GM19372 (cell line): ENCODE measurements around the gene MED13.

Source experiments
- ATAC-seq: cut with Tn5 transposase; IDR thresholded peaks from one replicate; pipeline ENCODE4 v1.9.1; 2021; ENCODE audit warnings: mild to moderate bottlenecking, low read depth, moderate library complexity; ENCODE audit not compliant: unreplicated experiment

MED13 gene

DNA sequence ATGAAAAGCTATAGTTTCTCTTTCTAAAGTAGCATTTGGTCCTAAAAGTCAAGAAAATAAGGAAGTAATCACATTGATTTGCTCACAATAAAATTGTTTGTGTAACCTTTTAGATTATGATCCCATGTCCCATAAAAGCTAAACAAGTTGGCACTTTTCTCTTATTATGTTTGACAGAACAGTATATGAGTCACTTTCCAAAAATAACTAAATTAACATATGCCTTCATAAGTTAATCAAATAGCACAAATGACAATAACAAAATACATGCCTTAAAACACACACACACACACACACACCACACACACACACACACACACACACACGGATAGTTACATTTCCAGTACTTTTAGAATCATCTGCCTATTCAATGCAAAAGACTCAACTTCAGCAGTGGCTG, 2.8 kb downstream of the MED13 start:
- ATAC-seq: no peak

DNA sequence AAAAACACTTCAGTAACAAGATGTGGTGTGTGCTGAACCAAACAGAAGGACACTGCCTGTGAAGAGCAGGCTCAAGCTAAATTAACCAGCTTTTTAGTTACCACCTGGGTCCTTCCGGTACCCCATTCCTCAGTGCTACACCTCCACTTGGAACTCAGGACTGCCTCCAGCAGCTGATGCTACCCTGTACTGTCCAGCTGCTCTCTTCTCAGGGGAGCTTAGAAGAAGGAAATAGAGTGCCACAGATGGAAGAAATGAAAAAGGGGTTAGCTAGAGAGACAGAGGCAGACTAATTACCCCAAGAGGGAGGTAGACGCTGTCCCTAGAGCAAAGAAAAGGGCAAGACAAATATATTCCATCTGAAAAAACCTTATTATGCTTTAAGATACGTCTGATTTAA, 5.7 kb downstream of the MED13 start:
- ATAC-seq: no peak

DNA sequence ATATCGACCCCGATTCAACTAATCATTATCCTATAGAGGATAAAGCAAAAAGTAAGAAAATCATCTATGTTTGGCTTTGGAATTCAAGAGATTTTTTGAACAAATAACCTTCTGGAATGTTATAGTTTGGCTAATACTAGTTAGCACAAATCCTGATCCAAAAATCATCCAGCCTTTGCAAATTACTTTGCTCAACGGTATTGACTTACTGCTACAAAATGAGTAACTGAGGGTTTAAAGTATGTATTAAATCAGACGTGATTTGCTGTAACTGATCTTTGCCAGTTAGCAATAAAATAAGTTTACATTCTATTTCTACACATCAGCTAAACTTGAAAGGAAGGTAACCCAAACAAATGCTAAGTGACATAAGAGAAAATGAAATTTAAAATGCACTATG, 6.5 kb downstream of the MED13 start:
- no peak for ATAC-seq

DNA sequence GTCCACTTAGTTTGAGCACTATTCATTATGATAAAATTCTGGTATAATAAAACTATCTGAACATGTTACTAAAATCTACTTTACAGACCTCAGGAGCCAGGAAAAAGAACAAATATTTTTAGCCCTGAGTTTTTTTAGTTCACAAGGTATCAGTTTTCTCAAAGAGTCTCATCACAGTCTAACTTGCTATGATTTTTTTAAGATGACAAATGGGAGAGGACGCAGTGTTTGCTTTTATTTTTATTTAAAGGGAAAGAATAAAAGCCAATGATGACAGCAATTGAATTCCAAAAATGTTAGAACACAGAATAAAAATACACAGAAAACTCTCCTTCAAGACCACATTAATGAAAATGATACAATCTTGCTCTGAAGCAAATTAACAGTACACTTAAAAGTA, 7.4 kb downstream of the MED13 start:
- ATAC-seq: no peak

DNA sequence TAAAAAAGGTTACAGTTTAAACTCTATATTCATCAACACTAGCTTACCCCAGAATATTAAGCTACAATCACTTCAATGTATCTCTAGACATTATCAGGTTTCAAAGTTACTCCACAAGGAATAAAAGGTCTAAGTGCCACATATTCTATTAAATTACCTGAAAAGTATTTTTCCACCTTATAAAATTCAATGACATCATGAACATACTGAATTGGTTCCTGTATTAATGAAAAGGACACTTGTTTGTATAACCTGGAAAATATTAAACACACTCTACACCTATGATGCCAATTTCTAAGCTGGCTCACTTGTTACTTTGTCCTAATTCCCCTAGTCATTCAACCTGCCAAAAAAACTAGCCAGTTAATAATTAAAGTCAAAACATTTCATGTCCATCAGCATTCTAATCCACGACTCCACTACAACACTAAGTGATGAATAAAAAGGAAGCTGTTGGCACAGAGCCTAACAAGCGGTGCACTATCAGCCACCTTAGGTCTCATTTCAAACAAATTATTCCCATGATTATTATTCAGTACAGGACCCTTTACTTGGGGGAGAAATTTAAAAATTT, 12.2 kb downstream of the MED13 start:
- ATAC-seq: no peak

GRCh38 chr17:62051053-62051452, 14.0 kb downstream of the MED13 start:
- no peak for ATAC-seq

- ATAC-seq: no peak
These were observed 15.8 kb downstream of the MED13 start for GRCh38 chr17:62049299-62049698.

- ATAC-seq: no peak
These were observed 16.8 kb downstream of the MED13 start for GRCh38 chr17:62048262-62048661.

DNA sequence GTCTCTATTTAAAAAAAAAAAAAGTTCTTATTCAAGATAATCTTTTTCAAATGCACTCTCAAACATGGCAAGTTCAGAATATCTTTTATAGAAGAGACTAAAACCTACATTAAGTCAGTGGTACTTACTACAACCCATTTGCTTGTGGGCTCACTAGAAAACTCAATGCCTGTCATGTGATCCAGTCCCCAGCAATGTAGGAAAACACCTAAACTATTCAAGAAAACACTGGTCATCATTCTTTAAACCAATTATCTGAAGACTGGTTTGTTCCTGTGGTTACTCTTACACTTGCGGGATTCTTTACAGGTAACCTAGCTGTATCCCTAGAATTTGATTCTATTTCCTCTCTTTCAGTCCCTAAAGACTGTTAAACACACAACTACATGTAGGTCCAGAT, 19.6 kb downstream of the MED13 start:
- no peak for ATAC-seq

- ATAC-seq: no peak
These were observed 20.0 kb downstream of the MED13 start for GRCh38 chr17:62045109-62045508.

DNA sequence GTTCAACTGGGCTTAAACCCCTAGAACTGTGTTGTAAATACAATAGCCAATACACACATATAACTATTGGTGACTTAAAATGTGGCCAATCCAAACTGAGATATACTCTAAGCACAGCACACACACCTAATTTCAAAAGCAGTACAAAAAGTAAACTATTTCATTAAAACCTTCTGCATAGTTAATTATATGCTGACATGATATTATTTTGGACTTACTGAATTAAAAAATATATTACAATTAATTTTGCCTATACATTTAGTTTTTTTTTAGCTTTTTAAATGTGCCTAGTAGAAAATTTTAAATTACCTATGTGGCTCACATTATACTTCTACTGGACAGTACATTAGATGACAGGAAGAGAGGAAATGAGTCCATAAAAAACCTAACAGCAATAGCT, 21.5 kb downstream of the MED13 start:
- ATAC-seq: no peak

DNA sequence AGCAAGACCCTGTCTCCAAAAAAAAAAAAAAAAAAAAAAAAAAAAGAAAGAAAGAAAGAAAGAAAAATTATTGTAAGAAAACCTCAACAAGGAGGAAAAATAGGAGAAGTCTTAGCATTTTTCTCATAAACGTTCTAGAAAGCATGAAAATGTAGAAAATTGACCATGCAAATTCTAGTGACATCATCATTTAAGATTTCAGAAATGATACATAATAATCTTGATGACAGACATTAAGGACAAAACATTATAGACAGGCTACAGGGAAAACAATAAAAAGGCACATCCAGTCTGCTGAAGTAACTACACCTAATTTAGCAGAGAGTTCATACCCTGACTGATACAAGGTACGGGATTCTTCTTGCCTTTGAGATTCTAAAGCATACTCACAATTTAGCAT, 21.9 kb downstream of the MED13 start:
- ATAC-seq: no peak

DNA sequence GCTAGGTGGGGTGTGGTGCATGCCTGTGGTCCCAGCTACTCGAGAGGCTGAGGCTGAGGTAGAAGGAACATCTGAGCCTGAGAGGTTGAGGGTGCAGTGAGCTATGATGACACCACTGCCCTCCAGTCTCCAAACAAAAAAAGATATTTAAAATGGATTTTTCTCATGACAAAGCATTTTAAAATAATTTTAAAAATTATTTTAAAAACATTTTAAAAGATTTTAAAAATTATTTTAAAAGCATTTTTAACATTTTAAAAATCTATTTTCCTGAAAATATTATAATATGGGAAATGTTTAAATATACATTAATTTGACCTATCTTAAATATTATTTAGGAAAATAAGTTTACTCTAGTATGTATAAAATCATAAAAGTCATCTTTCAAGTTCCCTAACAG, 26.8 kb downstream of the MED13 start:
- no peak for ATAC-seq

GRCh38 chr17:62033317-62033716, 31.8 kb downstream of the MED13 start:
- ATAC-seq: no peak

DNA sequence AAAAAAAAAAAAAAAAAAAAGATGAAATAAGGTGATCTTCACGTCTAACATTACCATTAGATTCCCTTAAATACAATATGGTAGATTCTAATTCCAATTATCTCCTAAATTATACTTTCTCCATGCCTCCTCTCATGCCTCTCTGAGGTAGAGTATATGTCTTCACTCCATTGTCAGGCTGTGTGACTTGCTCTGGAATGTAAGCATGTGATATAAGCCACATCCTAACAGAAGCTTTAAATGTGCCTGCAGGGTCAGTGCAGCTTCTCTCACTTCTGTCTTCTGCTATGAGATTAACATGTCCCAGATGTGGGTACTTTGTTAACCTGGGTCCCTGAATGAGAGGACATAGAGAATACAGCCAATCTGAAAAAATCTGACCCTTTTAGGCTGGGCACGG, 32.6 kb downstream of the MED13 start:
- ATAC-seq: no peak

GRCh38 chr17:62030264-62030663, 34.8 kb downstream of the MED13 start:
- ATAC-seq: no peak

DNA sequence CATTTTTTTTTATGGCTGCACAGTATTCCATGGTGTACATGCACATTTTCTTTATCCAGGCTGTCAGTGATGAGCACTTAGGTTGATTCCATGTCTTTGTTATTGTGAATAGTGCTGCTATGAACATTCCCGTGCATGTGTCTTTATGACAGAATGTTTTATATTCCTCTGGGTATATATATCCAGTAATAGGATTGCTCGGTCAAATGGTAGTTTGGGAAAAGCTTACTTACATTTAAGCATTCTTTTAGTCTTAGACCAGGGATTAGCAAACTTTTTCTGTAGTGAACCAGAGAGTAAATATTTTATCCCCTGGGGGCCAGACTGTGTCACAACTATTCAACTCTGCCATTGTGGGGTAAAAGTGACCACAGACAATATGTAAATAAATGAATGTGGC, 40.2 kb downstream of the MED13 start:
- no peak for ATAC-seq

DNA sequence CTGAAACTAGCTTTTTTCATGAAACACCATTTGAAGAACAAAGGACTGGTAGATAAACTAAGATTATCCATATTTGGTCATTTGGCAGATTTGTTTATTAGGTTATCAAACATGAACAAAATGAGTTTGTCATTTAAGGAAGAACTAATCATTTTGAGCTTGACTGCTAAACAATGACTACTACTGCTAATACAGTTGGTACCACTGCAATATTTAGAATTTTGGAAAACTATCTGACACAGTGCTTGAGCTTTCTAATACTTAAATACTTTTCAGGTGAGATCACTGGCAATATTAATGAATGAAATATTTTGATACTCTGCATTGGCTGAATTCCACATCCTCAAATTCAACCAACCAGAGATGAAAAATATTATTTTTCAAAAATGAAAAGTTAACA, 47.2 kb downstream of the MED13 start:
- ATAC-seq: no peak

GRCh38 chr17:62017496-62017895, 47.6 kb downstream of the MED13 start:
- no peak for ATAC-seq

DNA sequence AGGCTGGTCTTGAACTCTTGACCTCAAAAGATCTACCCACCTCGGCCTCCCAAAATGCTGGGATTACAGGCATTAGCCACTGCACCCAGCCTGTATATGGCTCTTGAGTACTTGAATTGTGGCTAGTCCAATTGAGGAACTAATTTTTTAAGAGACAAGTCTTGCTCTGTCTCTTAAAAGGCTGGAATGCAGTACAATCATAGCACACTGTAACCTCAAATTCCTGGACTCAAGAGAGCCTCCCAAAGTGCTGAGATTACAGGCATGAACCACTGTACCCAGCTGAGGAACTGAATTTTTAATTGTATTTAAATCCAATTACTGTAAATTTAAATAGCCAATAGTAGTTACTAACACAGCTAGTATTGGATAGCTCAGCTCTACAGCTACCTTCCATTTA, 50.6 kb downstream of the MED13 start:
- ATAC-seq: no peak

DNA sequence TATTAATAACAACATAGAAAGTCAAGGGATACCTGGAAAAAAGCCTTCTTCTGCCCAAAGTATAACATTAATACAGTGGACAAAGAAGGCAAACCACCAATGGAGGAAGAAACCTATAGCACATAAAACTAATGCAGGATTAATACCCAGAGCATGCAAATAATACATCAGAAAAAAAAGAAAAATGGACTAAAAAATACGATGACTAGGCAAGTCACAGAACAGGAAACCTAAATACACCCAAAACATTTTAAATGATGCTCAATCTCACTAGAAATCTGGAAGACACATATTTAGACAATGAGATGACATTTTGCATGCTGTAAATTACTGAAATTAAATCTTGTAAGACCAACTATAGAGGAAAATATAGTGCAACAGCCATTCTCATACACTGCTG, 55.9 kb downstream of the MED13 start:
- no peak for ATAC-seq

- ATAC-seq: no peak
These were observed 56.8 kb downstream of the MED13 start for GRCh38 chr17:62008294-62008693.

DNA sequence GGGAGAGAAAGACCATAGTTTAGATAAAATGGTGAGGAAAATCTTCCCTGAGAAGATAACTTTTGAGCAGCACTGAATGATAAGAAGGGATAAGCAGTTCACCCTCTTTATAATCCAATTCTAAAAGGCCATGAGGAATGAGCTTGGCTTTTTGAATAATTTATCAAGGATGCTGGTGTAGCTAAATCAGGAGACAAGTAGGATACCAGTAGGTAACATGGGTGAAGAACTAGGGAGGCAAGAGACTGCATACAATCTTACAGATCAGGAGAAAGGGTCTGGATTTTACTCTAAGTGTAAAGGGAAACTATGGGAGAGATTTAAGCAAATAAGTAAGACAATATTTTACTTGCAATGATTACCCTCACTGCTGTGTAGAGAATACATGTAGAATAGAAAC, 60.7 kb downstream of the MED13 start:
- ATAC-seq: no peak
